ENCODE measurements around the gene CLEC1B.
"Not testable (repeated sequence)": the region's sequence is repeated elsewhere in the genome, so short reads cannot be mapped to it uniquely, and the experiment has no call there.

The CLEC1B gene

DNA sequence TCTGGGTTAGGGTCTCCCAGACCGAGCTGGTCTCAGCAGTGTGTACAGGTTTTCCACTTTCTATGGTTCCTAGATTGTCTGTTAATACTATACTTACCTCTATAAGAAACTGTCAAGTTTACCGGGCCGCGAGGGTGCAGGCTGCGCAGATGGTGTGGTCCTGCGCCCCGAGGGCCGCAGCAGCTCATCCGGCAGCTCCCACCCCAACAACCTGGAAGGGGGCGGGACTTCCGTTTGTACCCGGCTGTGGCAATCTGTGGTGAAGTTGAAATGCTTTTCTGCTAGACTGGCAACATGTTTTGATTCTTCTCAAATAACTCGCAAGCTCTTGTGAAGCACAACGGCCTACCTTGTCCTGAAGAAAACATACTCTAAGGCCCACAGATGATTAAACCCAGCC is 31.5 kb upstream of the CLEC1B start, which contains the start of gene CLEC9A:
CLEC9A (plus strand) TSS at position 237 of the 400 bp plus-strand sequence. CDS start 22,006 bp downstream, outside the sequence.
- Histone ChIP-seq H3K9me3 (ENCODE audit: insufficient read depth, low read depth, low read length) (no peaks in the 10 kb centered on the region), H3K27me3 (ENCODE audit: insufficient read depth, low read length, poor library complexity, severe bottlenecking) (no peaks in the 10 kb centered on the region), H3K4me1 (ENCODE audit: insufficient read depth, low read length, poor library complexity, severe bottlenecking) (no peaks in the 10 kb centered on the region), H3K79me2 (ENCODE audit: insufficient read depth, low read length) (no peaks in the 10 kb centered on the region), H3K36me3 (ENCODE audit: insufficient read depth, low read length) (no peaks in the 10 kb centered on the region), H4K20me1 (ENCODE audit: insufficient read depth, low read length, poor library complexity, severe bottlenecking) (no peaks in the 10 kb centered on the region), H3K9ac (ENCODE audit: low read depth, low read length, poor library complexity, severe bottlenecking) (no peak within 1 kb of the TSS), H3F3A (ENCODE audit: low read depth) (no peaks in the 10 kb centered on the region), H2AFZ (ENCODE audit: low read length) (no peak within 1 kb of the TSS), H3K4me2 (ENCODE audit: low read depth, low read length, poor library complexity, severe bottlenecking) (no peak within 1 kb of the TSS), H3K4me3 (ENCODE audit: low read length, poor library complexity, severe bottlenecking) (no peak within 1 kb of the TSS), H3K9me2 (replicated peaks; ENCODE audit: low read depth, low read length) (no peaks in the 10 kb centered on the region)
- TF ChIP-seq, protein P1, sequence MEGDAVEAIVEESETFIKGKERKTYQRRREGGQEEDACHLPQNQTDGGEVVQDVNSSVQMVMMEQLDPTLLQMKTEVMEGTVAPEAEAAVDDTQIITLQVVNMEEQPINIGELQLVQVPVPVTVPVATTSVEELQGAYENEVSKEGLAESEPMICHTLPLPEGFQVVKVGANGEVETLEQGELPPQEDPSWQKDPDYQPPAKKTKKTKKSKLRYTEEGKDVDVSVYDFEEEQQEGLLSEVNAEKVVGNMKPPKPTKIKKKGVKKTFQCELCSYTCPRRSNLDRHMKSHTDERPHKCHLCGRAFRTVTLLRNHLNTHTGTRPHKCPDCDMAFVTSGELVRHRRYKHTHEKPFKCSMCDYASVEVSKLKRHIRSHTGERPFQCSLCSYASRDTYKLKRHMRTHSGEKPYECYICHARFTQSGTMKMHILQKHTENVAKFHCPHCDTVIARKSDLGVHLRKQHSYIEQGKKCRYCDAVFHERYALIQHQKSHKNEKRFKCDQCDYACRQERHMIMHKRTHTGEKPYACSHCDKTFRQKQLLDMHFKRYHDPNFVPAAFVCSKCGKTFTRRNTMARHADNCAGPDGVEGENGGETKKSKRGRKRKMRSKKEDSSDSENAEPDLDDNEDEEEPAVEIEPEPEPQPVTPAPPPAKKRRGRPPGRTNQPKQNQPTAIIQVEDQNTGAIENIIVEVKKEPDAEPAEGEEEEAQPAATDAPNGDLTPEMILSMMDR (conservative IDR thresholded peaks at IDR 0.05; ENCODE audit: low read length): no peak
- no peak for TF ChIP-seq EZH2phosphoT487 (IDR thresholded peaks at IDR 0.05; ENCODE audit: borderline replicate concordance)

- Histone ChIP-seq H3F3A (ENCODE audit: low read depth) (no peaks in the 10 kb centered on the region), H3K4me2 (ENCODE audit: low read depth, low read length, poor library complexity, severe bottlenecking) (no peak overlapping the region), H2AFZ (ENCODE audit: low read length) (no peak overlapping the region), H3K36me3 (ENCODE audit: insufficient read depth, low read length) (no peaks in the 10 kb centered on the region), H3K9me3 (ENCODE audit: insufficient read depth, low read depth, low read length) (no peaks in the 10 kb centered on the region), H3K4me3 (ENCODE audit: low read length, poor library complexity, severe bottlenecking) (no peak overlapping the region), H3K9me2 (replicated peaks; ENCODE audit: low read depth, low read length) (no peaks in the 10 kb centered on the region), H4K20me1 (ENCODE audit: insufficient read depth, low read length, poor library complexity, severe bottlenecking) (no peaks in the 10 kb centered on the region), H3K27me3 (ENCODE audit: insufficient read depth, low read length, poor library complexity, severe bottlenecking) (no peaks in the 10 kb centered on the region), H3K9ac (ENCODE audit: low read depth, low read length, poor library complexity, severe bottlenecking) (no peak overlapping the region), H3K4me1 (ENCODE audit: insufficient read depth, low read length, poor library complexity, severe bottlenecking) (no peaks in the 10 kb centered on the region), H3K79me2 (ENCODE audit: insufficient read depth, low read length) (no peaks in the 10 kb centered on the region)
- TF ChIP-seq, protein P1 (conservative IDR thresholded peaks at IDR 0.05; ENCODE audit: low read length): no peak
- no peak for TF ChIP-seq EZH2phosphoT487 (IDR thresholded peaks at IDR 0.05; ENCODE audit: borderline replicate concordance)
Measured at GRCh38 chr12:10027721-10028120, 28.8 kb upstream of the CLEC1B start.

DNA sequence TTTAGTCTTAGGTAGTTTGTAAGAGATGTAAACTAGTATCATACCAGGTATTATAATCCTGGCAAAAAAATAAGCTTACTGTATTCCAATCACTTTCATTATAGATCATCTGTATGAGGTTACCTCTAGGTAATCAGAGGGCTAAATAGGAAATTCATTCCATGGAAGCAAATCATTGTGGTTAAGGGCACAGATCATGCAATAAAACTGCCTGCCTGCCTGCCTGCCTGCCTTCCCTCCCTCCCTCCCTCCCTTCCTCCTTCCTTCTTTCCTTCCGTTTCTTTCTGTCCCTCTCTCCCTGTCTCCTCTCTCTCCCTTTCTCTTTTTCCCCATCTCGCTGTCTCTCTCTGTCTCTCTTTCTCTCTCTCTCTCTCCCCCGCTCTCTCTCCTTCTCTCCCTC is 28.4 kb upstream of the CLEC1B start:
- Histone ChIP-seq H4K20me1 (ENCODE audit: insufficient read depth, low read length, poor library complexity, severe bottlenecking) (no peaks in the 10 kb centered on the region), H3K79me2 (ENCODE audit: insufficient read depth, low read length) (no peaks in the 10 kb centered on the region), H3K4me3 (ENCODE audit: low read length, poor library complexity, severe bottlenecking) (no peak overlapping the region), H3K36me3 (ENCODE audit: insufficient read depth, low read length) (no peaks in the 10 kb centered on the region), H3K4me1 (ENCODE audit: insufficient read depth, low read length, poor library complexity, severe bottlenecking) (no peaks in the 10 kb centered on the region), H3K9me3 (ENCODE audit: insufficient read depth, low read depth, low read length) (no peaks in the 10 kb centered on the region), H3K9ac (ENCODE audit: low read depth, low read length, poor library complexity, severe bottlenecking) (no peak overlapping the region), H3K9me2 (replicated peaks; ENCODE audit: low read depth, low read length) (no peaks in the 10 kb centered on the region), H2AFZ (ENCODE audit: low read length) (no peak overlapping the region), H3K4me2 (ENCODE audit: low read depth, low read length, poor library complexity, severe bottlenecking) (no peak overlapping the region), H3F3A (ENCODE audit: low read depth) (no peaks in the 10 kb centered on the region), H3K27me3 (ENCODE audit: insufficient read depth, low read length, poor library complexity, severe bottlenecking) (no peaks in the 10 kb centered on the region)
- TF ChIP-seq, protein P1 (conservative IDR thresholded peaks at IDR 0.05; ENCODE audit: low read length): no peak

DNA sequence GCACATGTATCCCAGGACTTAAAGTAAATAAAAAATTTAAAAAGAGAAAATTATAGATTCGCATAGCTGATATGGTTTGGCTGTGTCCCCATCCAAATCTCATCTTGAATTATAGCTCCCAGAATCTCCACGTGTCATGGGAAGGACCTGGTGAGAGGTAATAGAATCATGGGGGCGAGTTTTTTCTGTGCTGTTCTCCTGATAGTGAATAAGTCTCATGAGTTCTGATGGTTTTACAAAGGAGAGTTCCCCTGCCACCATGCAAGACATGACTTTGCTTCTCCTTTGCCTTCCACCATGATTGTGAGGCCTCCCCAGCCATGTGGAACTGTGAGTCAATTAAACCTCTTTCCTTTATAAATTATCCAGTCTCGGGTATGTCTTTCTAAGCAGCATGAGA is 27.7 kb upstream of the CLEC1B start:
- H2AFZ ChIP-seq (ENCODE audit: low read length); H3K9me3 ChIP-seq (ENCODE audit: insufficient read depth, low read depth, low read length); H3K4me3 ChIP-seq (ENCODE audit: low read length, poor library complexity, severe bottlenecking); H3K27me3 ChIP-seq (ENCODE audit: insufficient read depth, low read length, poor library complexity, severe bottlenecking); H3K4me2 ChIP-seq (ENCODE audit: low read depth, low read length, poor library complexity, severe bottlenecking); H3K9ac ChIP-seq (ENCODE audit: low read depth, low read length, poor library complexity, severe bottlenecking); H3K79me2 ChIP-seq (ENCODE audit: insufficient read depth, low read length); H3K4me1 ChIP-seq (ENCODE audit: insufficient read depth, low read length, poor library complexity, severe bottlenecking); H3F3A ChIP-seq (ENCODE audit: low read depth); H4K20me1 ChIP-seq (ENCODE audit: insufficient read depth, low read length, poor library complexity, severe bottlenecking); H3K9me2 ChIP-seq (replicated peaks; ENCODE audit: low read depth, low read length); H3K36me3 ChIP-seq (ENCODE audit: insufficient read depth, low read length): not testable (repeated sequence)
